Left ventricle myocardium inferior (tissue), 1 donor: Measurements from ENCODE around the gene VNN1. TPM values are rescaled to one million over a fixed set of nuclear protein-coding genes. Genes with fewer than 3 reads are reported as not detected.

ENCODE experiments used
- DNase-seq: peaks from one replicate; pipeline ENCODE4 v3.0.0-alpha.2; 2020
- H3K27ac ChIP-seq: fragments of 200-600 bp; replicated peaks from 2 replicates; pipeline ENCODE4 v1.8.0; 2021
- H3K27me3 ChIP-seq: fragments of 200-600 bp; 2 replicates; pipeline ENCODE4 v1.8.0; 2021; ENCODE audit warnings: low read depth
- H3K36me3 ChIP-seq: fragments of 200-600 bp; 2 replicates; pipeline ENCODE4 v1.8.0; 2021
- H3K4me1 ChIP-seq: fragments of 200-600 bp; 2 replicates; pipeline ENCODE4 v1.8.0; 2021
- H3K4me3 ChIP-seq: fragments of 200-600 bp; 2 replicates; pipeline ENCODE4 v1.8.0; 2021; ENCODE audit warnings: mild to moderate bottlenecking, moderate library complexity
- H3K9me3 ChIP-seq: fragments of 200-600 bp; replicated peaks from 2 replicates; pipeline ENCODE4 v1.8.0; 2021
- intact Hi-C: fragments of 100-400 bp; cut with micrococcal nuclease; formaldehyde crosslinking; loops from one replicate; pipeline ENCODE4 v1.11.0; 2022
- total RNA-seq: library from RNA; stranded (reverse); fragmentation: NEBNext Ultra II Directional; extraction: Animal tissue kit (Norgen Biotek cat#: 25700); gene quantifications from one replicate; pipeline ENCODE4 v1.2.1, GENCODE V29; 2021
- TF ChIP-seq, protein P1 (sequence below): fragments of 200-600 bp; IDR thresholded peaks from 2 replicates; pipeline ENCODE4 v1.8.0; 2021; ENCODE audit warnings: antibody characterized with exemption, mild to moderate bottlenecking, borderline replicate concordance
- donor health status: DM: no; HTN: yes; CAD: no; lungs with severe emphysema.

The VNN1 gene
- total RNA-seq, 1 donor from 2014 or later, result 1.1 TPM

DNA sequence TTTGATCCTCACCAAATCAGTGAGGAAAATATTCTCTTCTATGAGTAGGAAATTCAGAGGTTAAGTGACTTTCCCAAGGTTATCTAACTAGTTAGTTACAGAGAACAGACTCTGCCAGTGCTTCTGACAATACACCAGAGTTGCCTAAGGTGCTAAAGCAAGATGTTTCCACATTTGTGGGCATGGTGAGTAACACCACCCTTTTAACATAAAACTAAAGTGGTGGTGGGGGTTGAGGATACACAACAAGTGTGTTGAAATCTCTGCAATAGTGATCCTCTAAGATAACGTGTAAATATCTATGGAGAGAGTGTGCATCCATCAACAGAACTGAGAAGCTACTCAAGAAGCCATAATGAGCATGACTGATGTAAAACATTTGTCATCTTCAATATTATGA lies 32.2 kb upstream of the VNN1 start:
- no peak for DNase-seq
- Histone ChIP-seq H3K4me1 (no peaks in the 10 kb centered on the region), H3K9me3 (no peaks in the 10 kb centered on the region)

DNA sequence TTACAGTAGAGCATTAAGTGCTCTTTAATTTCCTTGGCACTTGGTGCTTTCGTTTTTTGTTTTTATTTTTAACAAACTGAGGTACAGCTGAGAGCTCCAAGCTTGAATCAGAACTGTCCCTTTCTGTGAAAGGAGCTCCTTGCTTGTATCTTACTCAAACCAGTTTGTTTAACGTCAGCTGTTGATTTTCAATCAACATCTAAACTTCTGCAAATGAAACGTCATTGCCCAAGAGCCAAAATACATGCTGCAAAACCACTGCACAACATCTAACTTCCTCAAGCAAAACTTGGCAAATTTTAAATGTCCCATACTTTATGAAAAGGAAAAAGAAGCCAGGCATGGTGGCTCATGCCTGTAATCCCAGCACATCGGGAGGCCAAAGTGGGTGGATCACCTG lies 28.6 kb upstream of the VNN1 start:
- intact Hi-C loops, result no loop called here
- DNase-seq, result no peak
- H3K9me3 ChIP-seq, result no peaks in the 10 kb centered on the region
- no peaks in the 10 kb centered on the region for H3K36me3 ChIP-seq
- no peaks in the 10 kb centered on the region for H3K4me1 ChIP-seq
- no peak overlapping the region for H3K4me3 ChIP-seq
- TF ChIP-seq, protein P1, sequence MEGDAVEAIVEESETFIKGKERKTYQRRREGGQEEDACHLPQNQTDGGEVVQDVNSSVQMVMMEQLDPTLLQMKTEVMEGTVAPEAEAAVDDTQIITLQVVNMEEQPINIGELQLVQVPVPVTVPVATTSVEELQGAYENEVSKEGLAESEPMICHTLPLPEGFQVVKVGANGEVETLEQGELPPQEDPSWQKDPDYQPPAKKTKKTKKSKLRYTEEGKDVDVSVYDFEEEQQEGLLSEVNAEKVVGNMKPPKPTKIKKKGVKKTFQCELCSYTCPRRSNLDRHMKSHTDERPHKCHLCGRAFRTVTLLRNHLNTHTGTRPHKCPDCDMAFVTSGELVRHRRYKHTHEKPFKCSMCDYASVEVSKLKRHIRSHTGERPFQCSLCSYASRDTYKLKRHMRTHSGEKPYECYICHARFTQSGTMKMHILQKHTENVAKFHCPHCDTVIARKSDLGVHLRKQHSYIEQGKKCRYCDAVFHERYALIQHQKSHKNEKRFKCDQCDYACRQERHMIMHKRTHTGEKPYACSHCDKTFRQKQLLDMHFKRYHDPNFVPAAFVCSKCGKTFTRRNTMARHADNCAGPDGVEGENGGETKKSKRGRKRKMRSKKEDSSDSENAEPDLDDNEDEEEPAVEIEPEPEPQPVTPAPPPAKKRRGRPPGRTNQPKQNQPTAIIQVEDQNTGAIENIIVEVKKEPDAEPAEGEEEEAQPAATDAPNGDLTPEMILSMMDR, result no peak
- no peak overlapping the region for H3K27ac ChIP-seq
- H3K27me3 ChIP-seq, result peaks cover 2% of the 10 kb centered on the region

More for the DNA sequence above, 32.2 kb upstream of the VNN1 start:
- Histone ChIP-seq H3K27ac (no peak overlapping the region), H3K4me3 (no peak overlapping the region), H3K27me3 (no peaks in the 10 kb centered on the region), H3K36me3 (no peaks in the 10 kb centered on the region)
- TF ChIP-seq, protein P1, result no peak
- intact Hi-C loops, result no loop called here

DNA sequence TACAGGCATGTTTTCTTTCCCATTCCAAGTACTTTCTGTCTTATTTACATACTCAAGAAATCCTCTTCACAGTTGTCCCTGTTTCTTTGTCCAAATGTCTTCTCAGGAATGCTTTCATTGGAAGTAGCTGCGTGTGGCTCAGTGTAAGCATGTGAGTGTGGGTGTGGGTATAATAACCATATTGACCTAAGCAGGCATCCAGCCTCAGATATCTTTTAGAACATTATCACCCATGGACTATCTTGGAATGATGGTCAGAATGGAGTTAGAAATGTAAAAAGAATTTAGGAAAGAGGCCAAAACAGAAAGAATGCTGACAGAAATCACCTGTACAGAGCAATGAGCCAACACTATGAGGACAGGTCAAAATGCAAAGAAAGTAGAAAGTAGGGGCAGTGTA lies 27.4 kb upstream of the VNN1 start:
- Histone ChIP-seq H3K4me3 (no peak overlapping the region), H3K4me1 (no peaks in the 10 kb centered on the region), H3K27me3 (peaks cover 4% of the 10 kb centered on the region), H3K27ac (no peak overlapping the region), H3K36me3 (no peaks in the 10 kb centered on the region), H3K9me3 (no peaks in the 10 kb centered on the region)
- intact Hi-C loops, result no loop called here
- TF ChIP-seq, protein P1, result no peak
- DNase-seq, result no peak

DNA sequence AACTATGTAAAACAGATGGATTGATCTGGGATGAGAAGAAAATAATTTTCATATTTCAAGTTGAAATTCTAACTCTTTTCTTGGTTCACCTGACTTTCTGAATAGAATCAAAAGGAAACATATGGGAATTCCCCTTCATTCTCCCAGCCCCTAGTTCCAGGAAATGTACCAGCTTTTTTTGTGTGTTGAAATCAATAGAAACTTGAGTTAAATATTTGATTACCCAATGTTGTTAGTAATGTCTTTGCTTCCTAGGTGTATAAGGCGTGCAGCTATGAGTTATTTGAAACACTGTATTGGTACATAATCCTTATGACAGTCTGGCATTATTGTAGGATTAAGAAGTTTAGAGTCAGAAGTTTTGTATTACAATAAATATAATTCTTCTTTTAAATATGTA lies 22.4 kb upstream of the VNN1 start:
- TF ChIP-seq, protein P1, result no peak
- DNase-seq, result no peak
- intact Hi-C loops, result no loop called here
- no peaks in the 10 kb centered on the region for H3K9me3 ChIP-seq
- H3K36me3 ChIP-seq, result no peaks in the 10 kb centered on the region
- peaks cover 4% of the 10 kb centered on the region for H3K27me3 ChIP-seq
- no peaks in the 10 kb centered on the region for H3K4me1 ChIP-seq
- H3K27ac ChIP-seq, result no peak overlapping the region
- H3K4me3 ChIP-seq, result no peak overlapping the region

DNA sequence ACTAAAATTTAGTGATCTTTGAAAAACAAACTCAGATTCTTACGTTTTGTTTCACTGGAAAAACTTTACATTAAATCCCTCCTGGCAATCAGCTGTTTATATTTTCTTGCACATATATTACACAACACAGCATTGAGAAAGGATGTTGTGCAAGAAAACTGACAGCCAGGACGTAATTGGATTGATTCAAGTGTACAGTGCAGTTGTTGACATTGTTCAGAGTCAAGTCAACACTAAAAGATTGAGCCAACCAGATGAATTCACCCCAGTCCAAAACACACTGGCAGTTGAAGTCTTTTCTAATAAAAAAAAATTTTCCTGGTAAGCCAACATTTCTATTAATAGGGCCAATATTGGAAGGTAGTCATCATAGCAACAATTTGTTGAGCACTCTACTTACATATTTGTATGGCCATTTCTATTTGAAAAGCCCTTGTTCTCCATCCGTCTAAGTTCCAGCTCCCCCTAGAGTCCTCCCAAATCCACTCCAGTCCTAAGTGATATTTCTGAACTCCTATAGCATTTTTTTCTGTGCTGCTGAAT lies 20.9 kb upstream of the VNN1 start:
- no peaks in the 10 kb centered on the region for H3K9me3 ChIP-seq
- intact Hi-C loops, result no loop called here
- H3K36me3 ChIP-seq, result no peaks in the 10 kb centered on the region
- no peaks in the 10 kb centered on the region for H3K4me1 ChIP-seq
- H3K4me3 ChIP-seq, result no peak overlapping the region
- DNase-seq, result no peak
- TF ChIP-seq, protein P1, result no peak
- H3K27ac ChIP-seq, result no peak overlapping the region
- H3K27me3 ChIP-seq, result peaks cover 4% of the 10 kb centered on the region
